Fibroblast of lung (primary cell): ENCODE measurements around the gene ASTN1. TPM values are rescaled to one million over a fixed set of nuclear protein-coding genes. Genes with fewer than 3 reads are reported as not detected.

Source experiments
- DNase-seq, 2 donors: peaks; one replicate each; pipeline versions ENCODE4 v3.0.0 to v3.0.0-alpha.2; 2010; ENCODE audit warnings: low read depth in 2 of 2
- H2AFZ ChIP-seq: 2 replicates; pipeline ENCODE4 v1.5.1; 2012; ENCODE audit warnings: low read length, control low read depth, inconsistent platforms
- H3K27ac ChIP-seq: 2 replicates; pipeline ENCODE4 v1.5.1; 2011; ENCODE audit warnings: low read length, control low read depth; ENCODE audit not compliant: insufficient read depth
- H3K27me3 ChIP-seq: 2 replicates; pipeline ENCODE4 v1.5.1; 2011; ENCODE audit warnings: mild to moderate bottlenecking, low read length; ENCODE audit not compliant: control insufficient read depth, insufficient read depth
- H3K36me3 ChIP-seq: 2 replicates; pipeline ENCODE4 v1.5.1; 2011; ENCODE audit warnings: low read length; ENCODE audit not compliant: control insufficient read depth, insufficient read depth
- H3K4me1 ChIP-seq: 2 replicates; pipeline ENCODE4 v1.5.1; 2011; ENCODE audit warnings: low read length; ENCODE audit not compliant: control insufficient read depth, insufficient read depth; ENCODE audit errors: extremely low read depth
- H3K4me2 ChIP-seq: 2 replicates; pipeline ENCODE4 v1.5.1; 2011; ENCODE audit warnings: low read length, control low read depth; ENCODE audit not compliant: insufficient read depth; ENCODE audit errors: extremely low read depth
- H3K4me3 ChIP-seq, 4 experiments: fragments of 200-600 bp in 1 of 4; sonication (generic) in 1 of 4; replicated peaks in 1 of 4; 2 replicates each; pipeline ENCODE4 v1.5.1; 2011 to 2016; ENCODE audit warnings: low read length in 4 of 4, low read depth in 3 of 4, mild to moderate bottlenecking in 3 of 4, control low read depth in 2 of 4, inconsistent platforms in 1 of 4, mixed read lengths in 1 of 4; ENCODE audit not compliant: insufficient read depth in 1 of 4; ENCODE audit errors: control extremely low read depth in 1 of 4
- H3K79me2 ChIP-seq: 2 replicates; pipeline ENCODE4 v1.5.1; 2012; ENCODE audit warnings: mild to moderate bottlenecking, low read length, inconsistent platforms; ENCODE audit not compliant: control insufficient read depth, insufficient read depth
- H3K9ac ChIP-seq: 2 replicates; pipeline ENCODE4 v1.5.1; 2011; ENCODE audit warnings: mild to moderate bottlenecking, low read length, control low read depth; ENCODE audit not compliant: insufficient read depth
- H3K9me3 ChIP-seq: 2 replicates; pipeline ENCODE4 v1.5.1; 2012; ENCODE audit warnings: low read depth, low read length; ENCODE audit not compliant: control insufficient read depth, insufficient read depth
- H4K20me1 ChIP-seq: 2 replicates; pipeline ENCODE4 v1.5.1; 2011; ENCODE audit warnings: low read length; ENCODE audit not compliant: control insufficient read depth, insufficient read depth; ENCODE audit errors: extremely low read depth
- CTCF ChIP-seq, 2 donors: IDR thresholded peaks in 1 of 2; conservative IDR thresholded peaks in 1 of 2; 1 replicate in 1 of 2; 2 replicates in 1 of 2; pipeline ENCODE4 v1.5.1; 2011 to 2012; ENCODE audit warnings: low read length in 2 of 2, control low read depth in 1 of 2, inconsistent platforms in 1 of 2, low read depth in 1 of 2, mild to moderate bottlenecking in 1 of 2
- EZH2 ChIP-seq: IDR thresholded peaks from 2 replicates; pipeline ENCODE4 v1.5.1; 2012; ENCODE audit warnings: low read length, control low read depth, mild to moderate bottlenecking; ENCODE audit errors: missing control alignments
- polyA plus RNA-seq, 2 donors: library from polyadenylated mRNA; depleted of rRNA in 1 of 2; stranded (reverse) in 1 of 2; unstranded in 1 of 2; fragments of >200 nt; gene quantifications; 2 replicates each; pipeline ENCODE4 v1.2.1, GENCODE V29; 2011 to 2012; ENCODE audit warnings: missing spikeins in 1 of 2
- total RNA-seq: library from RNA; depleted of rRNA; stranded (reverse); fragments of >200 nt; gene quantifications from 2 replicates; pipeline ENCODE4 v1.2.1, GENCODE V29; 2014

The ASTN1 gene
- total and polyA plus RNA-seq, 2 donors (not counting 1 experiment from before 2014, with no cell fraction given): 0.06 to 0.17 TPM

GRCh38 chr1:177032434-177032833 lies 132.1 kb downstream of the ASTN1 start:
- no peak for DNase-seq
- Histone ChIP-seq H3K27me3 (no peaks in the 10 kb centered on the region), H3K27ac (no peak overlapping the region), H3K4me2 (no peak overlapping the region), H3K4me3 (no peak overlapping the region), H3K36me3 (no peaks in the 10 kb centered on the region), H3K9me3 (no peaks in the 10 kb centered on the region), H3K79me2 (no peaks in the 10 kb centered on the region), H3K9ac (no peak overlapping the region), H4K20me1 (no peaks in the 10 kb centered on the region), H2AFZ (no peak overlapping the region), H3K4me1 (no peaks in the 10 kb centered on the region)
- TF ChIP-seq EZH2 (no peak), CTCF (conservative IDR thresholded peaks at IDR 0.05 in 1 of 2, IDR thresholded peaks at IDR 0.05 in 1 of 2; ENCODE audit: low read depth in 1 of 2, low read length in 2 of 2) (no peak)

GRCh38 chr1:177024623-177025022 lies 139.9 kb downstream of the ASTN1 start:
- Histone ChIP-seq H3K79me2 (no peaks in the 10 kb centered on the region), H3K27ac (no peak overlapping the region), H3K9ac (no peak overlapping the region), H2AFZ (no peak overlapping the region), H3K27me3 (no peaks in the 10 kb centered on the region), H3K9me3 (no peaks in the 10 kb centered on the region), H3K36me3 (no peaks in the 10 kb centered on the region), H3K4me3 (no peak overlapping the region), H4K20me1 (no peaks in the 10 kb centered on the region), H3K4me2 (no peak overlapping the region), H3K4me1 (no peaks in the 10 kb centered on the region)
- DNase-seq: no peak
- TF ChIP-seq EZH2 (no peak), CTCF (conservative IDR thresholded peaks at IDR 0.05 in 1 of 2, IDR thresholded peaks at IDR 0.05 in 1 of 2; ENCODE audit: low read depth in 1 of 2, low read length in 2 of 2) (no peak)

GRCh38 chr1:177023726-177024125 lies 140.8 kb downstream of the ASTN1 start:
- H3K79me2 ChIP-seq: no peaks in the 10 kb centered on the region
- no peak overlapping the region for H3K9ac ChIP-seq
- no peak overlapping the region for H3K27ac ChIP-seq
- H4K20me1 ChIP-seq: no peaks in the 10 kb centered on the region
- no peak for DNase-seq
- no peak overlapping the region for H2AFZ ChIP-seq
- no peak overlapping the region for H3K4me3 ChIP-seq
- H3K4me2 ChIP-seq: no peak overlapping the region
- H3K36me3 ChIP-seq: no peaks in the 10 kb centered on the region
- H3K9me3 ChIP-seq: no peaks in the 10 kb centered on the region
- TF ChIP-seq CTCF (conservative IDR thresholded peaks at IDR 0.05 in 1 of 2, IDR thresholded peaks at IDR 0.05 in 1 of 2; ENCODE audit: low read depth in 1 of 2, low read length in 2 of 2) (no peak), EZH2 (no peak)
- H3K27me3 ChIP-seq: no peaks in the 10 kb centered on the region
- H3K4me1 ChIP-seq: no peaks in the 10 kb centered on the region
